MCF 10A (cell line): ENCODE results near the gene GLYATL1. TPM values are rescaled to one million over a fixed set of nuclear protein-coding genes. Genes with fewer than 3 reads are reported as not detected.

ENCODE experiments used
- BruUV-seq: library from RNA; stranded (reverse); fragments of 400-500 nt; replicated peaks from 2 replicates; lab custom pipeline; 2021; lab: Mats Ljungman, UMichigan
- CTCF ChIA-PET: fragments of 300-600 bp; sonication (Branson Sonifier 250); formaldehyde crosslinking; extraction: SDS; loops from one replicate; lab custom pipeline; 2021; ENCODE audit warnings: antibody characterized with exemption, inconsistent platforms; lab: Yijun Ruan, JAX
- POLR2A ChIA-PET: fragments of 300-600, 350-650 bp; sonication (Branson Sonifier 250); formaldehyde crosslinking; extraction: SDS; loops from one replicate; lab custom pipeline; 2020; ENCODE audit warnings: antibody characterized with exemption, inconsistent platforms; lab: Yijun Ruan, JAX
- DNase-seq: peaks from one replicate; pipeline ENCODE4 v3.0.0-alpha.2; 2018; ENCODE audit not compliant: unreplicated experiment
- H3K27ac Mint-ChIP-seq: one replicate; pipeline ENCODE4 v1.8.0; 2022; ENCODE audit warnings: mild to moderate bottlenecking, low read depth, mixed read lengths; ENCODE audit not compliant: unreplicated experiment
- H3K27me3 Mint-ChIP-seq: one replicate; pipeline ENCODE4 v1.8.0; 2022; ENCODE audit warnings: mixed read lengths; ENCODE audit not compliant: insufficient read depth, unreplicated experiment
- H3K36me3 Mint-ChIP-seq: one replicate; pipeline ENCODE4 v1.8.0; 2022; ENCODE audit warnings: mild to moderate bottlenecking, moderate library complexity, mixed read lengths; ENCODE audit not compliant: insufficient read depth, unreplicated experiment
- H3K4me1 Mint-ChIP-seq: one replicate; pipeline ENCODE4 v1.8.0; 2022; ENCODE audit warnings: mixed read lengths; ENCODE audit not compliant: insufficient read depth, unreplicated experiment
- H3K4me3 Mint-ChIP-seq: one replicate; pipeline ENCODE4 v1.8.0; 2022; ENCODE audit warnings: mild to moderate bottlenecking, moderate library complexity, mixed read lengths; ENCODE audit not compliant: unreplicated experiment
- H3K9me3 Mint-ChIP-seq: one replicate; pipeline ENCODE4 v1.8.0; 2022; ENCODE audit warnings: mixed read lengths; ENCODE audit not compliant: unreplicated experiment
- CTCF ChIP-seq: fragments of 200-600 bp; IDR thresholded peaks from one replicate; pipeline ENCODE4 v1.8.0; 2022; ENCODE audit warnings: antibody characterized with exemption, mild to moderate bottlenecking; ENCODE audit not compliant: unreplicated experiment
- intact Hi-C: fragments of 100-400 bp; cut with micrococcal nuclease; formaldehyde crosslinking; loops from 2 replicates; pipeline ENCODE4 v1.14.1; 2022
- total RNA-seq: library from RNA; stranded (reverse); gene quantifications from 2 replicates; pipeline ENCODE4 v1.2.3, GENCODE V29; 2022

Gene GLYATL1
- total RNA-seq, 1 experiment from 2014 or later: not detected

GRCh38 chr11:58914821-58915543 is 24.3 kb upstream of the GLYATL1 start:
- Mint-ChIP-seq H3K36me3 (no peaks in the 10 kb centered on the region), H3K27ac (no peak overlapping the region), H3K27me3 (no peaks in the 10 kb centered on the region), H3K9me3 (no peaks in the 10 kb centered on the region), H3K4me3 (no peak overlapping the region), H3K4me1 (no peaks in the 10 kb centered on the region)
- POLR2A ChIA-PET: interaction anchor here (0.6 kb wide), 1 partner anchor 257 kb away, joined by 4 read pairs; no protein-coding TSS in a partner anchor
- CTCF ChIA-PET: interaction anchor here (0.6 kb wide), 1 partner anchor 284 kb away, joined by 3 read pairs; no protein-coding TSS in a partner anchor
- DNase-seq: peak; percentile 24
- intact Hi-C loops: no loop called here
- no peak for TF ChIP-seq CTCF
- BruUV-seq: no TSS peak

GRCh38 chr11:58916637-58917036 is 22.7 kb upstream of the GLYATL1 start:
- Mint-ChIP-seq H3K4me1 (no peaks in the 10 kb centered on the region), H3K4me3 (no peak overlapping the region), H3K27ac (no peak overlapping the region), H3K27me3 (no peaks in the 10 kb centered on the region), H3K9me3 (no peaks in the 10 kb centered on the region), H3K36me3 (no peaks in the 10 kb centered on the region)
- no TSS peak for BruUV-seq
- CTCF ChIA-PET: interaction anchor here (0.9 kb wide), 1 partner anchor 11 kb away, joined by 4 read pairs; no protein-coding TSS in a partner anchor
- no peak for DNase-seq
- no peak for TF ChIP-seq CTCF
- POLR2A ChIA-PET: no interaction called here
- intact Hi-C loops: no loop called here

GRCh38 chr11:58917159-58917783 is 22.0 kb upstream of the GLYATL1 start:
- no peak for TF ChIP-seq CTCF
- Mint-ChIP-seq H3K27me3 (no peaks in the 10 kb centered on the region), H3K4me3 (no peak overlapping the region), H3K27ac (no peak overlapping the region), H3K4me1 (no peaks in the 10 kb centered on the region), H3K9me3 (no peaks in the 10 kb centered on the region), H3K36me3 (no peaks in the 10 kb centered on the region)
- ChIA-PET POLR2A (no interaction called here), CTCF (no interaction called here)
- DNase-seq: no peak
- intact Hi-C loops: no loop called here
- no TSS peak for BruUV-seq

- Mint-ChIP-seq H3K4me3 (no peak overlapping the region), H3K27ac (no peak overlapping the region), H3K36me3 (no peaks in the 10 kb centered on the region), H3K27me3 (no peaks in the 10 kb centered on the region), H3K4me1 (peaks cover 14% of the 10 kb centered on the region), H3K9me3 (no peaks in the 10 kb centered on the region)
- CTCF ChIA-PET: interaction anchor here (0.7 to 1.1 kb wide), 9 partner anchors 13 to 428 kb away, joined by 3 to 4 read pairs (median 3); no protein-coding TSS in a partner anchor
- no TSS peak for BruUV-seq
- intact Hi-C loops: no loop called here
- POLR2A ChIA-PET: no interaction called here
- no peak for DNase-seq
- no peak for TF ChIP-seq CTCF
These were observed 19.7 kb upstream of the GLYATL1 start for GRCh38 chr11:58919561-58919960.
